Stimulated activated CD4-positive, alpha-beta T cell treated with anti-CD3 and anti-CD28 coated beads, TNF-alpha, amount 100 ng/mL, for 24 hours (primary cell): ENCODE results near the gene MAST3.

Source experiments
- DNase-seq, 3 experiments: peaks; one replicate each; pipeline ENCODE4 v3.0.0-alpha.2; 2020; ENCODE audit warnings: low read depth in 3 of 3

The MAST3 gene

DNA sequence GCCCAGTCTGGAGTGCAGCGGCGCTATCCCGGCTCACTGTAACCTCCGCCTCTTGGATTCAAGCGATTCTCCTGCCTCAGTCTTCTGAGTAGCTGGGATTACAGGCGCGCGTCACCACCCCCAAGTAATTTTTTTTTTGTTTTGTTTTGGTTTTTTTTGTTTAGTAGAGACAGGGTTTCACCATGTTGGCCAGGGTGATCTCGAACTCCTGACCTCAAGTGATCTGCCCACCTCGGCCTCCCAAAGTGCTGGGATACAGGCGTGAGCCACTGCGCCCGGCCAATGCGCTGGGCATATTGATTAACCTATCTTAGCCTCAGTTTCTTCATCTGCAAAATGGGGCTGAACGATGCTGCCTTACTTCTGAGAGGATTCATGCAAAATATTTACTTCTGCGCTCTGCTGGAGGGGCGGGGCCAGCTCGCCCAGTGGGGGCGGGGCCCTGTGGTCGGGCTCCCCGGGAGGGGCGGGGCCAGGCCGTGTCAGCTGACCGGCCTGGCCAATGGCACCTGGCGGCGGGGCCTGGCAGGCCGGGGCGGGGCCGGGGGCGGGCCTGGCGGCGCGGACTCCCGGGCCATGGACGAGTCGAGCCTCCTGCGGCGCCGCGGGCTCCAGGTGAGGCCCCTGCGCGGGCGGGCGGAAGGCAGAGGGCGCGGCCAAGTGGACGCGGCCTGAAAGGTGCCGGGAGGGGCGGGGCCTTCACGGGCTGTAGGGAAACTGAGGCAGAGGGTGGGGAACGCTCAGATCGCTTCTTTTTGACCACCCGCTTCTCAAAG lies at the start of gene MAST3:
TSS of gene MAST3 (plus strand) at position 562 of the 776 bp plus-strand sequence. CDS start at position 577, 15 bp downstream.
- peak; percentile 74 to 91 (median 80) for DNase-seq

DNA sequence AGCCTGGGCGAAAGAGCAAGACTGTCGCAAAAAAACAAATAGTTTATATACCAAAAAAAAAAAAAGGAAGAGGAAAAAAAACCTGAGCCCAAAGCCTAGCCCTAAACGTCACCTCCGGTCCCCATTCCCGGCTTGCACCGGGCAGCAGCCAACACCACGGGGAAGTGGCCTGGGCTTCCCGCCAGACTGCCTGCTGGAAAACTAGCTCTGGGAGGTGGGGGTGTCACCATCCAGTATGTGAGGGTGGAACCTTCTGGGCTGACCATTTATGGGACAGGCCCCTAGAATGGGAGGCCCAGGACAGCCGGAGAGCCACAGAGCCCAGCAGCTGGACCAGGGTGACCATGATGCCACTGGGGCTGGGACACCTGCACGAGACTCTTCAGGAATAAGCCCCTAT lies 48.2 kb upstream of the MAST3 start:
- no peak for DNase-seq

DNA sequence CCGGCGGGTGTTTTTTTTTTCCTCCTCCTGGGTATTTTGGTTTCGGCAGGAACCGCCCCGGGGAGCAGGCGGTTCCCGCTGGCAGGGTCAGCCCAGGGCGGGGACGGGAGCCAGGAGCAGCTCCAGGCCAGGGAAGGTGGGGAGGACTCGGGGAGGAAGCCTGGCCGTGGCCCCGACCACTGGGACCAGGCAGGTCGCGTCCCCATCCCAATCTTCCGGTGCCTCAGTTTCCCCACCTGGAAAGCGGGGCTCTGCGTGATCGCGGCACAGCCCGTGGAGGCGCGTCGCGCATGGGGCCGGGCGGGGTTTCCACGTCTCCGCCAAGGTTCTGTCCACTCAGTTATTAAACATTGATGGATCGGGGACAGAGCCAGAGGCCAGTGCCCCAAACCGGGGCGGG lies 45.7 kb upstream of the MAST3 start:
- DNase-seq: no peak

DNA sequence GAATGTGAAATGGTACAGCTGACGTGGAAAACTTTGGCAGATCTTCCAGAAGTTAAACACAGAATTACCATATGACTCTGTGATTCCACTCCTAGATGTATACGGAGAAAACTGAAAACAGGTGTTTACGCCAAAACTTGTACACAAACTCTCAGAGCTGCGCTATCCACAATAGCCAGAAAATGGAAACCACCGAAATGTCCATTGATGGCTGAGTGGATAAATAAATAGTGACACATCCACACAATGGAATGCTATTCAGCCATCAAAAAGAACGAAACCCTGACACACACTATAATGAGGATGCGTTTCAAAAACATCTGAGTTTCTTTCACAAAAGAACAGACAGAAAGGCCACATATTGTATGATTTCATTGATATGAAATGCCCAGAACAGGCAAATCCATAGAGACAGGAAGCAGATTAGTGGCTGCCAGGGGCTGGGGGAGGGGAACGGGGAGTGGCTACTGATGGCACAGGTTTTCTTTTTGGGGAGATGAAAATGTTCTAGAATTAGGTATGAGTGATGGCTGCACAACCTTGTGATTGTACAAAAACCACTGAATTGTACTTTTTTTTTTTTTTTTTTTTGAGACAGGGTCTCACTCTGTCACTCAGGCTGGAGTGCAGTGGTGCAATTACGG lies 43.9 kb upstream of the MAST3 start:
- no peak for DNase-seq

DNA sequence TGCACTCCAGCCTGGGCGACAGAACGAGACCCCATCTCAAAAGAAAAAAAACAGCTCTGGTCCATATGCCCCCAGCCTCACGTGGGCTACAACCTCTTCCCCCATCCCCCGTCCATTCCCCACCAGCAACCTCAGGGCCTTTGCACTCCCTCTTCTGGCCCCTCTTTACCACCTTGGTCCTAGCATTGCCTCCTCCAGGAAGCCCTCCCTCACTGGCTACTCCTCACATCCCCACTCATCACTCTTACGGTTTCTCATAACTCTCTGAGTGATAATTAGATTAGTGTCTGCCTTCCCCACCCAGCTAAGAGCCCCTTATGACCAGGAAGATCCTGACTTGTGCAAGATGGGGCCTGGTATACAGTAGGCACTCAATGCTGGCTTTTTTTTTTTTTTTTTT lies 41.6 kb upstream of the MAST3 start:
- DNase-seq: no peak

DNA sequence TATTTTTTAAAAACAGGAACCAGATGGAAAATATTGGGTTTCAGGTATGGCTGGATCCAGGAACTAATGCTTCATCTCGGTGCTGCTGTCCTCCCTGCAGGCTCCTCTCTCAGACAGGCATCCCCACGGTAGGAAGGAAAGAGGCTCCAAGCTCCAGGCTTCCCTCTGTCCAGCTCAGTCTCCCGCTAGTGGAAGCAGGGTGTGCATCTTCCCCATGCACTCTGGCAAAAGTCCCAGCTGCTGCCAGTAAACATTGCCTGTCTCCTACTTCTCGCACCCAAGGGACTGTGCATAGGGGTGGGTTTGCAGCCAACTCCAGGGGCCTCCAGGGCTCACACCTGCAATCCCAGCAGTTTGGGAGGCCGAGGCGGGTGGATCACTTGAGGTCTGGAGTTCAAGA lies 40.0 kb upstream of the MAST3 start:
- DNase-seq: no peak

DNA sequence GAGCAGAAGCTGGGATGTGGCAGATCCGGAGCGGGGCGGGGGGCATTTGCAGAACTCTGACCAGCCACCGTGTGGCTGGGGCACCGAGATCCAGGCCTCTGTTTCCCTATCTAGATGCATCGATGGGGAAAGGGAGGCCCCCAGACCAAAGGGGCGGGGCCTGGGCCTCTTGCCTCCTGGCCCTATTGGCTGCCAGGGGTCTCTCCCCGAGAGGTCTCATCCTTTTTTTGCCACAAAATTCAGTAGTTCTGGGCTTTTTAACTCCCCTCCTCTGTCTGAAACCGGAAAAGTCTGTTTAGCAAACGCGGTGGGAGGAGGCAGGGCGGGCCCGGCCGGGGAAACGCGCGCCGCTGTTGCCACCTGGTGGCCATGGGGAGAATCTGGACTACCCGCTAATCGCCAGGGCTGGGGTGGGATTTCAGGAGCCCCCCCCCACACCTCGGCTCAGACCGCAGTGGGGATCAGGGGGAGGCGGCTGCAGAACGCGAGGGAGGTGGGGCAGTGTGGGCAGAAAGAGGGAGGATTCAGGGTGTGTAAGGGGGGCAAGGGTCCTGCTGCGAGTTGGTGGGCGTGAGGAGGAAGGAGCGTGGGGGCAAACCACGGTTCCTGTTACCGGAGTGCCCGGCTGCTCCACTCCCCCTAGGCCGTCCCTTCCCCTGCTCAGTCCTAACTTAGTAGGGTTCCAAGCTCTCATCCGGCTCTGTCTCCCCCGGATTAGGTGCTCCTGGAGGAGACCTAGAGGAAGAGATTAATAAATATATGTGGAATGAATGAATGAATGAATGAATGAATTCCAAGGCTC lies 39.2 kb upstream of the MAST3 start:
- peak; percentile 65 to 74 (median 70) for DNase-seq

DNA sequence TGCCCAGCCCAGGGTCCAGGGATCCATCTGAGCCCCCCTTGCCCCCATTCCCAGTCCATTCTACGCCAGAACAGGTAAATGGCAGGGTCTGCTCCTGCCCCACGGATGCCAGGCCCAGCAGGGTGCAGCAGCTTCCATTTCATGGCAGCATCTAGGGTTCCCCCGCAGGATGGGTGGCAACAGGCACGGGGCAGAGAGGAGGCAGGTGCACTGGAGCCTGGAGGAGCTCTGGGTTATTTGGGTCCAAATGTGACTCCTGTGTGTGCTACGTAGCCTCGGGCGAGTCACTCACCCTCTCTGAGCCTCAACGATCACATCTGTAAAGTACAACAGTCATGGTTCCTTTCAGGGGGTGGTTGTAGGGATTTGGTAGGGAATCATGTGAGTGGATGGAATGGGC lies 38.3 kb upstream of the MAST3 start:
- no peak for DNase-seq

DNA sequence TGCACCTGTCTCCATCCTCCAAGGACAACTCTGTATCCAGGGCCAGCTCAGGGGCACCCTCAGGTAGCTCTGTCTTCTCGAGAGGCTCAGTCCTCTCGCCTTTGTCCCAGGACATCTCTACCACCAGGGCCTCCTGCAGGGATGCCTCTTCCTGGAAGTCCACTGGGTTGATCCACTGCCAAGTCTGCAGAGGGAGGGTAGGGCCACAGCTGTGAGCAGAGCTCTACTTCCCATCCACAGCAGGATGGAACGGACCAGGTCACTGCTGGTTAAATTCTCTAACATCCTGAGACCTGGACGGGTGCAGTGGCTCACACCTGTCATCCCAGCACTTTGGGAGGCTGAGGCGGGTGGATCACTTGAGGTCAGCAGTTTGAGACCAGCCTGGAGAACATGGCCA lies 37.7 kb upstream of the MAST3 start:
- no peak for DNase-seq

DNA sequence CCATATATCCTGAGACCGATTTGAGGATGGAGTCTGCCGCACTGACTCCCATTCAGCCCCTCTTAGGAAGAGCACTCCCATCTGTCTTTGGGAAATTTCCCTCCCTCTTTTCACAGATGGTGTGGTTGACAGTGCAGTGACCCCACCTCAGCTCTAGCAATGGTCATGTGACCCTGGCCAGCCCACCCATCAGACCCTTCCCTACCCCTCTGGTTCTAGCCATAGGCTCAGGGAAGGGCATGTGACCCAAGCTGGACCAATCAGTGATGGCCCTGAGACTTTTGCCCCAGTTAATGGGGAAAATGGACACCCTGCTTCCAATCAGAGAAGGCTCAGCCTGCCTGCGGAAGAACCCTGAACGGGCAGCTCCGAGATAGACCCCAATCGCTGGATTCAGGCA lies 37.1 kb upstream of the MAST3 start:
- DNase-seq: no peak

DNA sequence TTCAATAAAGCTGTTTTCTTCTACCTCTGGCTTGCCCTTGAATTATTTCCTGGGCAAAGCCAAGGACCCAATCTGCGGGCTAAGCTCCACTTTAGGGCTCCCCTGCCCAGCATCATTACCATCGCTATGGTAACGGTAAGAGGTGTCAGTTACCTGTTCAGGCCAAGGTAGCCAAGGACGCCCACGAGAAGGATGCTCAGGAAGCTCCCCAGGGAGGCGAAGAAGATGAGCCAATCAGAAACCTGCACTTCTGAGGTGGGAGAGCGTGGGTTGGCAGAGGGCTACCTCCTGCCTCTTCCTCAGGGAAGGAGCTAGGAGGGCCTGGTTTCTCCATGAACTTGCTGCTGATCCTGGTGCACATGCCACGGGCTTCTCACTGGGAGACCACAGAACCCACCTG lies 35.5 kb upstream of the MAST3 start:
- no peak for DNase-seq

DNA sequence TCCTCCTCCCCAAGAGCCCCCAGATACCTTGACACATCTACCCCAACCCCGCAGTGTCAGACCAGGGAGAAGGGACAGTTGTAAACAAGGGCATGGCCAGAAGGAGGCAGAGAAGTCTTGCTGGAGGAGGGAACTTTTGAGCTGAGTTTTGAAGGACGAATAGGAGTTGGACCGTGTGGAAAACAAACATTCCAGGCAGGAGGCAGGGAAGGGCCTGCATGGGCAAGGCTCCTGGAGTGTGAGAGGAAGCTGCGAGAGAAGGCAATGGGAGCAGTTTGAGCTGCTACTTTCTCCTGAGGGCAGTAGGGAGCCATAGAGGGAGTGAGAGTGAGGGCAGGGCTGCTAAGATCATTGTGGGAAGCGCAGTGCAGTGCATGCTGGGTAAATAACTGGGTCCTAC lies 34.1 kb upstream of the MAST3 start:
- no peak for DNase-seq

DNA sequence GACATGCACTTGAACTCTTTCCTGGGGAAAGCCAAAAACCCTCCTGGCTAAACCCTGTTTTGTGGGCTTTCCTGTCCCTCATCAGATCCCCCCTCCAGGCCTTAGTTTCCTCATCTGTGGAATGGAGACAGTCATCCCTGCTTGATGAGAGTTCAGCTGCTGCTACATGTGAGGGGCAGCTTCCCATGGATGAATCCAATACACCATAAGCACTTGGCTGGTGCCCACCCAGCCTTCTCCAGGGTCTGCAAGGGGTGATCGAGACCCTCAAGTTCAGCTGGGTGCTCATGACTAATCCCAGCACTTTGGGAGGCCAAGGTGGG lies 32.4 kb upstream of the MAST3 start:
- no peak for DNase-seq

DNA sequence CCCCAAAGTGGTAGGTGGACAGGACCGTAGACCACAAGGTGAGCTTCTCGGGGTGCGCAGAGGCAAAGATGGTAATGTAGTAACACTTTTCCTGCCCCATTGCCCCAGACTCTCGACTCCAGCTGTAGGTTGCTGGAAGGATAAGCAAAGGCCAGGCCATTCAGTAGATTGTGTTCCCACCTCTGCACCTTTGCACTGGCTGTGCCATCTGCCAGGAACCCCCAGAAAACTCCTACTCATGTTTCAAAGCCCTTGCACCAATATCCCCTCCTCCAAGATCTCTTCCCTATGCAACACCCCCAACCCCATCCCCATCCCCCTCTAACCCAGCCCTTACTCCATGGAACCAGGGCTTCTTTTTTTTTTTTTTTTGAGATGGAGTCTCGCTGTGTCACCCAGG lies 29.2 kb upstream of the MAST3 start:
- DNase-seq: no peak

DNA sequence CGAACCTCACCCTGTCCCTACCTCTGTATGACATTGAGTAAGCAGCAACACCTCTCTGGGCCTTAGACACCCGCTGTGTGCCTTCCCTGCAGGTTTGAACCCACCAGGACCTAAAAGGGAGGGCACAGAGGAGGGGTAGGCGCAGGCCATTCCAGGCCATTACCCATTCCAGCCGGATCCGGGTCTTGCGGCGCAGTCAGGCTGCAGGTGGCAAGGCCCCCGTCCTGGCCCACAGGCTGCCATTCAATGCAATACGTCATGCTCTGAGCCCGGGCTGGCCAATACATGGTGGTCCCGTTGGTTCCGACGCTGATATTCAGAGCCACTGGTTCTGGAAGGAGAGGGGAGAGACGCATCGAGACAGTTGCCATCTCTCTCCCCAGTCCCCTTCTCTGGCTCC lies 28.2 kb upstream of the MAST3 start:
- DNase-seq: no peak

DNA sequence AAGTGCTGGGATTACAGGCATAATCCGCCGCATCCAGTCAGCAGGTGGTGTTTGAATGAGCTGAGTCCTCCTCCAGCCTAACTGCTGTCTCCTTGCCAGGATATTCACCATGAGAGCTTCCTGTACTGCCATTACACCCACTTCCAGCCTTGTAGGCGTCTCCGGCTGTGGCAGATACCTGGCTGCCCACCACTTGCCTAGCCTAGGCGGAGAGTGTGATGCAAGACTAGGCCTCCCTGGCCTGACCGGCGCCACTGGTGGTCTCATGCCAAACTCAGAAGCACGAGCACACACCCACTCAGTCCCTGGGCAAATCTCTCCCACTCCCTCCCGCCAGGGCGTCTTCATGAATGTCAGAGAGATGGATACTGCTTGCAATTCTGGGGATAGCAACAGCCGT lies 27.4 kb upstream of the MAST3 start:
- DNase-seq: no peak

DNA sequence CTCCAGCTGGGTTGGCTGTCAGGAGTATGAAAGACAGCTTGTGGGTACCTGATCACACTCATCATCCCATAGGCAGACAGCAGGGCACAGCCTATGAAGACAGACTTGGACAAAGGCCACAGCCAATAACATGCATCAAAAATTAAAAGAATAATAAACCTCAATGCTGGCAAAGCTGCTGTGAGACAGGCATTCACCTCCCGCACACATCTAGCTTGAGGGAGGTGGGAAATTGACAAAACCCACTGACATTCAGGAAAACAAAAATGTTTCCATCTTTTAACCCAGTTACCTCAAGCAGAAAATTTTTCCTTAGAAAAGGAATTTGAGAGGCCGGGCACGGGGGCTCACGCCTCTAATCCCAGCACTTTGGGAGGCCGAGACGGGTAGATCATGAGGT lies 25.2 kb upstream of the MAST3 start:
- no peak for DNase-seq

DNA sequence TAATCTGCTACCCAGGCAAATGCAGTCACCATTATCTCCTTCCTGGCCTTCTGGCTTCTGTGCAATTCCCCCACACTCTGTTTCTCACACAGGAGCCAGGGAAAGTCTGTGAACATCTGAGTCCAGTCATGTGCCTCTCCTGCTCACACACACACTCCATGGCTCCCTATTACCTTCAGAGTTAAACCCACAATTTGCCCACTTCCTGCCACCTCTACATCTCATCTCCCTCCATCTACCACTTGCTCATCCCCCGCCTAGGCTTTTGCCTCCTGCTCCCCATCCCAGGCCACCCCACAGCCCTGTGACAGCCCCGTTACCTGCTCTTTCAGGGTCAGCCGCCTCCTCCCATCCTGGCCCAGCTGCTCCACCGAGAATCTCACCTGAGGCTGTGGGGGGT lies 24.4 kb upstream of the MAST3 start:
- no peak for DNase-seq

DNA sequence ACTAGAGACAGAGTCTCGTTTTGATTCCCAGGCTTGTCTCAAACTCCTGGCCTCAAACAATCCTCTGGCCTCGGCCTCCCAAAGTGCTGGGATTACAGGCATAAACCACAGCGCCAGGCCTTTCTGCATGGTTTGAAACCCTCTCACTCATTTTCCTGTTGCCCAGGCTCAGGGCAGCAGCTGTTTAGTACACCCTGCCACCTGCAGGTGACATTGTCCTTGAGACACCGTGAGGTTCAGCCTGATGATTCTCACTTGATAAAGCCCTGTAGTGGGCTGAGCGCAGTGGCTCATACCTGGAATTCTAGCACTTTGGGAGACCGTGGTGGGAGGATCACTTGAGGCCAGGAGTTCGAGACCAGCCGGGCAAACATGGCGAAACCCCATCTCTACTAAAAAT lies 23.4 kb upstream of the MAST3 start:
- DNase-seq: no peak

DNA sequence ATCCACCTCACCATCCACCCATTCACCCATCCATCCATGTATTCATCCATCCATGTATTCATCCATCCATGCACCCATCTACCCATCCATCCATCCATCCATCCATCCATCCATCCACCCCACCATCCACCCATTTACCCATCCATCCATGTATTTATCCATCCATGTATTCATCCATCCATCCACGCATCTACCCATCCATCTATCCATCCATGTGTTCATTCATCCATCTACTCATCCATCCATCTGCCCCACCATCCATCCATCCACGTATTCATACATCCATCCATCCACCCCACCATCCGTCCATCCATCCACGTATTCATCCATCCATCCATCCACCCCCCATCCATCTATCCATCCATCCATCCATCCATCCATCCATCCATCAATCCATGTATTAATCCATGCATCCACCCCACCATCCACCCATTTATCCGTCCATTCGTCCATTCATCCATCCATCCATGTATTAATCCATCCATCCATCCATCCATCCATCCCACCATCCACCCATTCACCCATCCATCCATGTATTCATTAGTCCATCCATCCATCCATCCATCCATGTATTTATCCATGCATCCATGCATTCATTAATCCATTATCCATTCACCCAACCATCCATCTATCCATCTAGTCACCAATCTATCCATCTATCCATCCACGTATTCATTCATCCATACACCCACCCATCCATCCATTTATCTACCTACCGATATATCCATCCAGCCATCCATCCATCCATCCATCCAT lies 13.5 kb upstream of the MAST3 start:
- DNase-seq: no peak

DNA sequence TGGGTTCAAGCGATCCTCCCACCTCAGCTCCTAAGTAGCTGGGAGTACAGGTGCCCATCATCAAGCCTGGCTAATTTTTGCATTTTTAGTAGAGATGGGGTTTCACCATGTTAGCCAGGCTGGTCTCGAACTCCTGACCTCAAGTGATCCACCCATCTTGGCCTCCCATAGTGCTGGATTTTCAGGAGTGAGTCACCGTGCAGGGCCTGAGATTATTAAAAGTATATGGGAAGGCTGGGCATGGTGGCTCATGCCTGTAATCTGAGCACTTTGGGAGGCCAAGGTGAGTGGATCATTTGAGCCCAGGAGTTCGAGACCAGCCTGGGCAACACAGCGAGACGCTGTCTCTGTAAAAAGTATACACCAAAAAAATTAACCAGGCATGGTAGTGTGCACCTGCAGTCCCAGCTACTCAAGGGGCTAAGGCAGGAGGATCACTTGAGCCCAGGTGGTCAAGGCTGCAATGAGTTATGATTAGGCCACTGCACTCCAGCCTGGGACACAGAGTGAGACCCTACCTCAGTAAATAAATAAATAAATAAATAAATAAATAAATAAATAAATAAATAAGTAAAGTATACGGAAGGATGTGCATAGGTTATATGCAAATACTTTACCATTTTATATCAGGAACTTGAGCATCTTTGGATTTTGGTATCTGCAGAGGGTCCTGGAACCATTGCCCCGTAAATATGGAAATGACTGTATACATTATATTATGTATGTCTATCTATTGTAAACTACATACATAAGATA lies 11.7 kb upstream of the MAST3 start:
- DNase-seq: no peak
